ENCODE results near the gene POLA2.

POLA2 gene

DNA sequence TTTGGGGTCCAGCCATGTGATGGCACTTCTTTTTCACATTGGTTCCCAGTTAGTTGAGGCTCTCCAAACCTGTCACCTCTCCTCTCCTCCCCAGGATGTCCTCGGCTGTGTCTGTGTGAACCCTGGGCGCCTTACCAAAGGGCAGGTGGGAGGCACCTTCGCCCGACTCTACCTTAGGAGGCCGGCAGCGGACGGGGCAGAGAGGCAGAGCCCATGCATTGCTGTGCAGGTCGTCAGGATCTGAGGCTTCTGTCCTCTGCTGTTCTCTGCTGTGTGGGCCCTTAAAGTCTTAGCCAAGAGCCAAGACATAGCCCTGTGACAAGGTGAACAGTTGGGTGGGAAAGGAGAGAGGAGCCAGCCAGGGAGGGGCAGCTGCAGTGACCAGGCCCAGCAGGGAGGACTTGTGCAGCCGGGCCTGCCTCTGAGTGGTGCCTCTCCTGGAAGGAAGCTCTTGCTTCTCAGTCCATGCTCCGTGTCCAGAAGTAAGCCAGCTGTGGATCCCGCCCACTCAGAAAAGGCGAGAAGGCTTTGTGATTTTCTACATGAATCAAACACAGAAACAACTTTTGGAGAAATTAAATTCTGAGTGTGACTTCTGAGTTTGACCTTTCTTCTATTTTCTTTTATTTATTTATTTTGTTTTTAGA is 35.4 kb downstream of the POLA2 start:
- DNase-seq (ENCODE audit: low read depth in 1 of 2, low spot score in 1 of 2): no peak
- TF ChIP-seq JUND (IDR thresholded peaks at IDR 0.05; ENCODE audit: low read depth): no peak
- in situ Hi-C loops (cut with HindIII; ENCODE audit: low pct_unique_long_range_greater_than_20kb, low sequenced_read_pairs): no loop called here

DNA sequence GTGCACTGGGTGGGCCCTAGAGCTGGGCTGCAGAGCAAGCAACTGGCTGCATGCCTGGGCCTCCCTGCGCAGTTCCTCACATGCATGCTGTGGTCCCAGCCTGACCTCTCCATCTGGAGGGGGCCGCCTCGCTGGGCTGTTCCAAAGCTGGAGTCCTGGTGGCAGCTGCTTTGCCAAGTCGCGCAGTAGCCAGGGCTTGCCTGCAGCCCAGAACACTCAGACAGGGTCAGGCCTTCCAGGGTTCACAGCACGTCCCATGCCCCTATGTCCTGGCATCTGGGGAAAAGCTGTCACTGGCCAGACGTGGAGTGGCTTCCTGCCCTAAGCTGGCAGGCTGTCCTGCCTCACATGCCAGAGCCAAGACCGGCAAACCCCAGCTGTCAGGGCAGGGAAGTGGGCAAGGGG is 36.4 kb downstream of the POLA2 start:
- DNase-seq (ENCODE audit: low read depth in 1 of 2, low spot score in 1 of 2): no peak
- in situ Hi-C loops (cut with HindIII; ENCODE audit: low pct_unique_long_range_greater_than_20kb, low sequenced_read_pairs): no loop called here
- no peak for TF ChIP-seq JUND (IDR thresholded peaks at IDR 0.05; ENCODE audit: low read depth)

DNA sequence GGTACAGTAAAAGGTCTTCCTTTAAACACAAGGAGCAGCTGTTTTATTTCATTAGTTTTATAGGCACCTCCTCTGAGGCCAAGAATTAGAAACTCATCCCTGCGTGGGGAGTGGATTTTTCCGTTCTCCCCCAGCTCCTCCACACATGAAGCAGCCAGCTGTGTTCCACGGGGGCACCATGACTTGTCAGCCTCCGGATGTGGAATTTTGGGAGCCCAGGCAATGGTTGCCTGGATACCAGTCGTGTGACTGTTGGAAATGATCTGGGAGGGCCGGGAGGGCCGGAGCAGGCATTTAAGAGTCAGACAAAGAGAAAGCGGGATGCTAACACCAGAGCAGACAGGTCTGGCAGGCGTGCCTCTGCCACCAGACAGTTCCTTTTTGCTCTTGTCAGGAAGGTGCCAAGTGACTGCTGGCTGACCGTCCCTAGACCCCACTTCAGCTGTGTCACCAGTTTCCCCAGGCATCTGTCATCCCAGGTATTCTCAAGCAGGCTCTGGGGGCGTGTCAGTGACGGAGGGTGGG is 37.0 kb downstream of the POLA2 start:
- TF ChIP-seq JUND (IDR thresholded peaks at IDR 0.05; ENCODE audit: low read depth): no peak
- in situ Hi-C loops (cut with HindIII; ENCODE audit: low pct_unique_long_range_greater_than_20kb, low sequenced_read_pairs): no loop called here
- DNase-seq (ENCODE audit: low read depth in 1 of 2, low spot score in 1 of 2): no peak

DNA sequence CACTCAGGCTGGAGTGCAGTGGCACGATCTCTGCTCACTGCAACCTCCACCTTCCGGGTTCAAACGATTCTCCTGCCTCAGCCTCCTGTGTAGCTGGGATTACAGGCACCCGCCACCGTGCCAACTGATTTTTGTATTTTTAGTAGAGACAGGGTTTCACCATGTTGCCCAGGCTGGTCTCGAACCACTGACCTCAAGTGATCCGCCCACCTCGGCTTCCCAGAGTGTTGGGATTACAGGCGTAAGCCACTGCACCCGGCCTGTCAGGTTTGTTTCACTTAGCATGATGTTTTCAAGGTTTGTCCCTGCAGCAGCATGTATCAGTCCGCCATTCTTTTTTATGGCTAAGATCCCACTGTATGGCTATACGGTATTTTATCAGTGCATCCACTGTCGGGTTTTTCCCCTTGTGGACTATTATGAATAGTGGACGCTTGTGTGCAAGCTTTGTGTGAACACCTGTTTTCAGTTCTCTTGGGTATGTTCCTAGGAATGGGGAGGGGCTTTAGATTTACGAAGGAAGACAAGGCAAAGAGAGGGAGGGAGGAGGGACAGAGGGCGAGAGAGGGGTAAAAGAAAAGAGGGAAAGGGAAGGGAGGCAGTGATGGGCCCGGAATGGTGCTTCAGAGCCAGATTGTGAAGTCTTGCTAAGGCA is 39.0 kb downstream of the POLA2 start:
- in situ Hi-C loops (cut with HindIII; ENCODE audit: low pct_unique_long_range_greater_than_20kb, low sequenced_read_pairs): no loop called here
- no peak for DNase-seq (ENCODE audit: low read depth in 1 of 2, low spot score in 1 of 2)
- no peak for TF ChIP-seq JUND (IDR thresholded peaks at IDR 0.05; ENCODE audit: low read depth)

DNA sequence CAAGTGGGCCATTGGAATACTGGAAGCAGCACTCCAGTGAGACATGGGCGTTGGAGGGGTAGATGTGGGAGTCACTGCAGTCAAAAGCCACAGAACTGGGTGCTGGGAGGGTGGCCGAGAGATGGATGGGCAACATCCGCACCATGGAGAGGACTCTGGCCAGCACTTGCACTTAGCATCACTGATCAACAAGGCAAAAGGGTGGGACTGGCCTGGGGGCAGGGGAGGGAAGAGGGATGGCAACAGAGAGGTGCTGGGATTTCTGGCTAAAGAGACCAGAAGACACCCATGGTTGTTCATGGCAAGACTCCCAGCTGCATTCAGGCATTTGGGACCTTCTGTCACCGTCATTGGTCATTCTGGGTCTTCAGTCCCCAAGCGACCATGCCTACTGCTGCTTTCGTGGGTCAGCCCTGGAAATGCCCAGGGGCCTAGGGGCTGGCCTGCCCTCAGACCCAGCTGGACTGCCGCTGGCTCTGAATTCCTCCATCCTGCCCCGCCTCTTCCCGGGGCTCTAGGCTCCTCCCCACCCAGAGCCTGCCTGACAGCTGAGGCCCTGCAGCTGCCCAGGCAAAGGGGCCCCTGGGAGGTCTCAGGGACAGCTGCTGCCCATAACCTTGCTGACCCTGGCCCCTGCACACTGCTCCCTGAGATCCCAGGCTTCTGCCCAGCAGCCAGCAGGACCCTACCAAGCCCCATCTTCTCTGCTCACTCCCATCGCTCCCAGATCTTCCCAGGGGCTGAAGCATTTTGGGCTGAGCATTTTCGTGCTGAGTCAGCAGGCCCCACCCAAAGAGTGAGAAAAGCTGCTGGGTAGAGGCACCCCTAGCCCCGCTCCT is 39.9 kb downstream of the POLA2 start:
- no peak for TF ChIP-seq JUND (IDR thresholded peaks at IDR 0.05; ENCODE audit: low read depth)
- in situ Hi-C loops (cut with HindIII; ENCODE audit: low pct_unique_long_range_greater_than_20kb, low sequenced_read_pairs): no loop called here
- no peak for DNase-seq (ENCODE audit: low read depth in 1 of 2, low spot score in 1 of 2)

DNA sequence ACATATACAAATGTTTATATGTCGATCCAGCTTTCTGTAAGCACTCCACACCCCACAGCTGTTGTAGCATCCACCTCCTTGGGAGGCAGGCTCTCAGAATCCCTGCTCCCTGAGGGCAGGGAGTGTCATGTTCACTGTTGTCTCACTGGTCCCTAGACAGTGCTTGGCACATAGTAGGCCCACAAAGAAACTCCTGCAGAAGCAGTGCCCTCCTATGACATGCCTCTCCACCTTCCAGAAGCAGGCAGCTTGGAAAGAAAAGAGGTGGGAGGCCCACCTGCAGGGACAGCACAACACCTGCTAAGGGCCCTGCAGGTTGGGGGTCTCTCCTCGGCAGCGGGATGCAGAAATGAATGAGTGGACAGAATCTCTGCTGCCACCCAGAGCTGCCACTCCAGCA is 41.8 kb downstream of the POLA2 start:
- no peak for TF ChIP-seq JUND (IDR thresholded peaks at IDR 0.05; ENCODE audit: low read depth)
- in situ Hi-C loops (cut with HindIII; ENCODE audit: low pct_unique_long_range_greater_than_20kb, low sequenced_read_pairs): no loop called here
- DNase-seq (ENCODE audit: low read depth in 1 of 2, low spot score in 1 of 2): no peak

DNA sequence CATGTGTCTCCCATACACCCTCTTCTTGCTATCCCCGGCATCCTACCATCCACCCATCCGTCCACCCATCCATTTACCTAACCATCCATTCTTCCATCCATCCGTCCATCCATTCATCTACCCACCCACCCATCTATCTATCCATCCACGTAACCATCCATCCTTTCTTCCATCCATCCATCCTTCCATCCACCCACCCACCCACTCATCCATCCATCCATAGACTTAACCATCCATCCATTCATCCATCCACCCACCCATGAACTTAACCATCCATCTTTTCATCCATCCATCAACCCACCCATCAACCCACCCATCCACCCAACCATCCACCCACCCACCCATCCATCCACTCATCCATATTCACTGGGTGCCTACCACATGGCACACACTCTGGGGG is 42.3 kb downstream of the POLA2 start:
- no peak for DNase-seq (ENCODE audit: low read depth in 1 of 2, low spot score in 1 of 2)
- no peak for TF ChIP-seq JUND (IDR thresholded peaks at IDR 0.05; ENCODE audit: low read depth)
- in situ Hi-C loops (cut with HindIII; ENCODE audit: low pct_unique_long_range_greater_than_20kb, low sequenced_read_pairs): no loop called here

DNA sequence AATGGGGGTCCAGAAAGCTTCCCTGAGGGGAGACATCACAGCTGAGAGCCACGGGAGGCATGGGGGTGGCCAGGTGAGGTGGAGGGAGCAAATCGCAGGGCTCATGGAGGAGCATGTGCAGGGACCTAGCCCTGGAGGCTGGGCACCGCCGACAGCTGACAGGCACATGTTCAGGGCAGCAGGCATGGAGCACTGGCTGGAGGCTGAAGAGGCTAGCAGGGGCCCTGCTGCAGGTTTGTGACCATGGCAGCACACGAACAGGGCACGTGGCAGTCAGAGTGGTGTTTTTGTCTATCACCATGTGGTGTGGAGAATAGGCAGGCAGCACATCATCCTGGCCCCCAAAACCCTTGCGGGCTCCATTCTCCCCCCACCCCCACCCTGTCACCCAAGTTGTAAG is 42.9 kb downstream of the POLA2 start:
- no peak for TF ChIP-seq JUND (IDR thresholded peaks at IDR 0.05; ENCODE audit: low read depth)
- in situ Hi-C loops (cut with HindIII; ENCODE audit: low pct_unique_long_range_greater_than_20kb, low sequenced_read_pairs): no loop called here
- no peak for DNase-seq (ENCODE audit: low read depth in 1 of 2, low spot score in 1 of 2)

DNA sequence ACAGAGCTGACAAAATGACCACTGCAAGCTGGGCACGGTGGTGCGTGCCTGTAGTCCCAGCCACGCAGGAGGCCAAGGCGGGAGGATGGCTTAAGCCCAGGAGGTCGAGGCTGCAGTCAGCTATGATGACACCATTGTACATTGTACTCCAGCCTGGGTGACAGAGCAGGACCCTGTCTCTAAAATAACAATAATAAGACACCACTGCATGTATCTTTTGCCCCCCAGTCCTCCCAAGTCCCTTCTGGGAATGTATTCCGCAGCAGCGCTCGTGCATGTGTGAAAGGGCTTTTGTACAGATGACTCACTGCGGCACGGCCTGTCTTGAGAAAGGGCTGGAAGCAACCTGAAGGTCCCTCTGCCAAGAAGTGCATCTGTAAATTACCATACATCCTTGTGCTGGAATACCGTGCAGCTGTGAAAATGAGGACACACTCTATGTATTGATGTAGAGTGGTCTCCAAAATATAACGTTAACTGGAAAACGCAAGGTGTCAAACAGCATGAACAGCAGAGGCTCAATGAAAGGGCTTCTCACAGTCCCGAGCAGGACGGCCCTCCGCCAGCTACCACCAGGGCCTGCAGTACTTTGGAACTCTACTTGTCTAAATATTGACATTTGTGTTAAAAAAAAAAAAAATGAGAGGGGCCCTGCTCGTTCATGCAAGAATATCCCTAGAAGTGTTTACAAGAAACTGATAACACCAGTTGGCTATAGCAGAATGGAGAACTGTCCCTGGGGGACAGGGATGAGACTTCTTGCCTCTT is 43.9 kb downstream of the POLA2 start:
- in situ Hi-C loops (cut with HindIII; ENCODE audit: low pct_unique_long_range_greater_than_20kb, low sequenced_read_pairs): no loop called here
- no peak for TF ChIP-seq JUND (IDR thresholded peaks at IDR 0.05; ENCODE audit: low read depth)
- no peak for DNase-seq (ENCODE audit: low read depth in 1 of 2, low spot score in 1 of 2)

DNA sequence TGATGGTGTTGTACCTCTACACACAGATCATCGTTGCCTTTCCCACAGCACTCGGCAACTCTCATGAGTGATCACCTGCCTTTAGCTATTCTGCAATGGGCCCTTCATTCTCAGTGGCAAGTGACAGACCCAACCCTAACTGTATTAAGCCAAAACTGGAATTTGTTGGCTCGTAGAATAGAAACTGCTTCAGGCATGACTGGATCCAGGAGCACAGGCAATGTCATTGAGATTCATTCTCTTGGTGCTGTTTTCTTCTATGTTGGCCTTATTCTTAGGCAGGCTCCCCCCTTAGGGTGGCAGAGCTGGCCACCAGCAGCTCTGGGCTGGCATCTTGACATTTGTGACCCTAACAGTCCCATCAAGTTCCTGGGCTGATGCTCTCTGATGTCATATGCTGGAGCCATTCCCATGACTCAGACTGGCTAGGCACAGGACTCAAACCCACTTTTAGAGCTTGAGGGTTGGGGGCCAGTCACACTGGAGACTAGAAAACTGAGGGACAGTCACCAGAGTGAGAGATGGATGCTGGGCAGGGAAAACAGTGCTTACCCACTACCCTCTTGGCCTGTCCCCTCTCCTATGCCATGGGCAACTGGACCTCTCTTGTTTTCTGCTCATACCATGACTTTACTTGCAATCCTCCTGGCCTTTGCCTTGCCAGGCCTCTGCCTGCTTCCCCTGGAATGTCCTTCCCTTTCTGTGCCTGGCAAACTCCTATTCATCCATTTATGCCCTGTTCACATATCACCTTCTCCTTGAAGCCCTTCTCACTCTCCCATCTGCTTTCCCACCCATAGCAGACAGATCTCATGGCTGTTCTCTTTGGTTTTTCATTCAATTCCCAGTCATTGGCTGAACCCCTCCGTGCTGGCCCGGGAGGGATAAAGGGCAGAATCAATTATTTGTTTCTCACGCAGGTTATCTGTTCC is 45.8 kb downstream of the POLA2 start:
- no peak for TF ChIP-seq JUND (IDR thresholded peaks at IDR 0.05; ENCODE audit: low read depth)
- DNase-seq (ENCODE audit: low read depth in 1 of 2, low spot score in 1 of 2): no peak
- in situ Hi-C loops (cut with HindIII; ENCODE audit: low pct_unique_long_range_greater_than_20kb, low sequenced_read_pairs): no loop called here

DNA sequence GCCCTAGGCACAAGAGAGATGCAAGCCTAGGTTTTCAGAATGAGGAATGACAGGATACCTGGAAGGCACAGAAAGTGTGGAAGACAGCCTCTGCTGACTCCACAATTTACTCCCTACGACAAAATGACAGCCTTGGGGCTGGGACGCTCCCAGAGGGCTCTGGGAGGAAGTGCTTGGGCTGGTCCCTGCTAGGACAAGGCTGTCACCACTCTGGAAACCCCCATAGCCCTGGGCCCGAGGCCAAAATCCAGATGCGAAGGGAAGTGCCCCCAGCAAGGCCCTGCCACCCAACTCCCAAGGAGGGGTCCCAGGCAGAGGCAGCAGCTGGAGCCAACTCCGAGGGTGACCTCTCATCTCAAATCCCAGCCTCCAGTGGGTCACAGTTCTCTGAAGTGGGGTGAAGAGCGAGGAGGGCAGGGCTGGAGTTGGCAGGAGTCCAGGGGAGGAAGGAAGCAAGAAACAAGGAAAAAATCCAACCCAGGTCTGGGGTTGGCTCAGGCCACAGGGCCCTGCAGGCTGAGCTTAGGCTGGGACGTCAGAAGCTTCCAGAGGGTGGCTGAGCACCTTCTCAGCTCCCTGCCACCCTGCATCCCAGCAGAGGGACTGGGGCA is 46.6 kb downstream of the POLA2 start:
- no peak for DNase-seq (ENCODE audit: low read depth in 1 of 2, low spot score in 1 of 2)
- TF ChIP-seq JUND (IDR thresholded peaks at IDR 0.05; ENCODE audit: low read depth): no peak
- in situ Hi-C loops (cut with HindIII; ENCODE audit: low pct_unique_long_range_greater_than_20kb, low sequenced_read_pairs): no loop called here
